Stimulated activated CD8-positive, alpha-beta memory T cell treated with anti-CD3 and anti-CD28 coated beads, Interleukin-12 subunit alpha, Interleukin-12 subunit beta, amount 100 ng/mL, for 4 hours (primary cell): ENCODE data around the gene DIP2A.

Experiments used
- DNase-seq: peaks from one replicate; pipeline ENCODE4 v3.0.0-alpha.2; 2020; ENCODE audit warnings: low read depth

Gene DIP2A

DNA sequence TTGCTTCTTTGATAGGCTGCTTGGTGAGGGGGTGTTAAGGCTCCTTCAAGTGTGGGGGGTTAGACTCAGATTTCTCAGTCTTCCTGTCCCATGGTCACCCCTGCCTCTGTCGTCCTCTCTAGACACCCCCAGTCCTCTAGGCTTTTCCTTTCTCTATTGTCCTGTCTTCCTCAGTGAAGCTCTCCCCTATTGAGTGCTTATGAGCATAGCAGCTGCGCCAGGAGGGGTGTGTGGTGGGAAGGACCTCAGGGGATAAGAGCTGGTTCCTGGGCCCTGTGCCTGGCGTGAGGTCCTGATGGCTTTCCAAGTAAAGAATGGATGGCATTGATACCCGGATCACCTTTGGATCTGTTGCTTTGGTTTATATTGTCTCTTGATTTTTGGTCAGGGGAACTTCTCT is 69.1 kb downstream of the DIP2A start:
- no peak for DNase-seq

DNA sequence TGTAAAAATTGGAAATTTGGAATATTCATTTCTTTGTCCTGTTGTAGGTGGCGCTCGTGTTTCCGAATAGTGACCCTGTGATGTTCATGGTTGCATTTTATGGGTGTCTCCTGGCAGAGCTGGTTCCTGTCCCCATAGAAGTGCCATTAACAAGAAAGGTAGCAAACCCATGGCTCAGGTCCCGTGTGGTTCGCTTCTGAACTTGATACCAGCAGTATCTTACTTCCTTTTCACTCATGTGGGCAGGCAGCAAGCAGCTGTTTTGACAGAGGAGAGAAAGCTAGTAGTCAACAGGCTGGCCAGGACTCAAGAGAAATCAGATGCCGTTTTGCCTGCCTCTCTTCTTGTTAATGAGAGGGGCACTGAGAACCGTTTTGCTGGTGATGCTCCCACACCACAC is 73.4 kb downstream of the DIP2A start:
- DNase-seq: no peak

DNA sequence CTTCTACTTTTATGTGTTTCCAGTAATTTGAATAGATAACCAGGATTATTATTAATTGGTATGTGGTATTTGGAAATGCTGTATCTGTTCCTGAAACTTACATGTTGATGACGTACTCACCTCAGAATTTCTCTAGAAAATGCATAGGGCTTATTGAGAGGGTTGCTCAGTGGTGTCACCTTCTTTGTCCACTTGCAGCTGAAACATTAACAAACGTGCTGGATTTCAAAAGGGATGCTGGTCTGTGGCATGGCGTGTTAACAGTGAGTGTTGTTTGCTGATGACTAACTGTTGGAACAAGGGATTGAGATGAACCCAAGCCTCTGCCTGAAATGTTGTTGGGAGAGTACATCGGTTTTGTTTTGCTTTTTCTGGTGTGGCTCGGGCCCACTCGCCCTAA is 78.3 kb downstream of the DIP2A start:
- DNase-seq: no peak

DNA sequence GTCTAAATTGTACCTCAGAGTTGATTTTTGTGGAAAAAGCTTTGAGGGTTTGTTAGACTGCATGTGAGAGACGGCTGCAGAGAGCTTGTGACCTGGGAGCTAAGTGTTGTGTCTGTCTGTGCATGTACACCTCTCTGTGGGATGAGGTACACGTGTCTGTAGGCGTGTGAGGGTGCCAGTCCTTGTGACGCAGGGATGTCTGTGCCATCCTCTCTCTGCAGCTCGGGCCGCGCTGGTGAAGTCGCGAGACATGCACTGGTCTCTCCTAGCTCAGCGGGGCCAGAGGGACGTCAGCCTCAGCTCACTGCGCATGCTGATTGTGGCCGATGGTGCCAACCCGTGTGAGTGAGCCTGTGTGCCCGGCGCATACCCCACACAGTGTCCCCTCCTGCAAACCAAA is 79.6 kb downstream of the DIP2A start:
- DNase-seq: no peak

DNA sequence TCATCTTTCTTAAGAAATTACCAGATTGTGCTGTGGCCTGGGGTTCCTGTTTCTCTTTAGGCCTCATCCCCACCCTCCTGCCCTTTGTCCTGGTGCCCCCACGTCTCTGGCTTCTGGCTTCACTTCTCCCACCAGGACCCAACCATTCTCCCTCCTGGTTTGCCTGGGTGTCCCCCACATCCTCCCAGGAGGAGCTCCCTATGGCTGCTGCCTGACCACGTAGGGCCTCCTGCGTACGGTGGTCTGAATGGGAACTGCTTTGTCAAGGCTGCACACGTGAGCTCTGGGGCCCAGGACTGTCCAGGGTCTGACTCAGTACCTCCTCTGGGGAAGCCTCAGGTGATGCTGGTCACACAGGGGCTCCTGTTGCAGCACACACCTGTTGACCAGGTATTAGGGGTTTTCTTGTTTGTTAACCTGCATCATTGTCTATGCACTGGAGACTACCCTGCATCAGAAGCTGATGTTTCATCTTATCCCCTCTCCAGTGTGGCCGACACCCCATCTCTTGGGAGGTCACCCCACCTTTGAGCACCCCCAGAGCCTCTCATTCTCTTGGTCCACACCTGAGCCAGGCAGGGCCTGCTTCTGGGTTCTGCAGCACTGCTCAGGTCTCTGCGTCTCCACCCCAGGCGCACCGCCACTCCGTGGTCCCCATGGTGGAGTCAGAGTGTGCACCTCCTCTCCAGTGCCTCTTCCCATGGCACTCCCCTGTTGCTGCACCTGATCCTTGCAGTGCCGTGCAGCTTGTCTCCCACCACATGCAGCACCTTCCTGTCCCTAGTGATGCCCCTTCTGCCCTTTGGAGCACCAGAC is 80.4 kb downstream of the DIP2A start:
- no peak for DNase-seq

DNA sequence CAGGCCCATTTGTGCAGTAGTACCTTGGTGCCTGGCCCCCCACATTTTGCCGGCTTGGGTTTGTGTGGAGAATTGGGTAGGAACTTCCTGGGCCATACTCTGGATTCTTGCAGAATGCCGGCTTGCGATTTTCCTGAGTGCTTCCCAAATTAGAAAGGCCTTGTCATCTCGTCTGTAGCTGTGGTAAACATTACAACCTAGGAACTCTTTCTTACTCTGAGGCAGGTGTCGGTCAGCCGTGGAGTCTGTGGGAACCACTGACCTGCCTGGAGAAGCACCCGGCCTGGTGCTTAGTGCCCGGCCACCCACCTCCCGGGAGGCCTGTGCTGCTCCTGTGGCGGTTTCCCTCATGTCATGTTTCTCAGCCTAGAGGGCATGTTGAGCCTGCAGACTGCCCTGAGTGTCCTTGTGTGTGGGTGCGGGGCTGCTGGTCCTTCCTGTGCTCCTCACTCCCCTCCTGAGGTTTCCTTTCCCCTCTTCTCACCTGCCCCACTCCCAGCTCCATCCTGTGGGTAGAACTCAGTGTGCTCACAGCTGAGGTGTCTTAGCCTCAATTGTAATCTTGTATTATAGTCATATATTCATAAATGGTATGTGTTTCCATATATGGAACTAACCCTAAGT is 81.5 kb downstream of the DIP2A start:
- DNase-seq: no peak

DNA sequence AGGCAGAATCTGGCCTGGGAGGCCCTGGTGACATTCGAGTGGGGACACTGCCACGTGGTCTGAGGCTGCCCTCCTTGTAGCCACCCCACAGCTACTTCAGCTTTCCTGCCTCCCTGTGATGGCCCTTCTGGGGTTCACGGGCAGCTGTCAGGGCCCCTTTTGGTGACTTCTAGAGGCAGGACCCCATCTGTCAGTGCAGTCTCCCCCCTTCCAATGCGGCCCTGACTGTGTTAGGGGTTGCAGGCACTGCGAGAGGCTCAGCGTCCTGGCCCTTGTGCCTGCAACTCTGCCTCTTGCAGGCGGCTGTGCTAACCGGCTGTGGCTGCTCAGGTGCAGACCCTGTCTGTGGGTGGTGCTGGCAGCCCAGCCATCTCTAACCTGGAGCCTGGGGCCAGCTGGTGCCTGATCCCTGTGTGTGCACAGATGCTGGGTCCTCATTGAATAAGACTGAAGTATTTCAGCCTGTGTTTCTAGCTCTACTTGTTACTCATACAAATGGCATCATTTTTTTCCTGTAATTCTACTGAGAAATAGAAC is 84.0 kb downstream of the DIP2A start:
- no peak for DNase-seq

DNA sequence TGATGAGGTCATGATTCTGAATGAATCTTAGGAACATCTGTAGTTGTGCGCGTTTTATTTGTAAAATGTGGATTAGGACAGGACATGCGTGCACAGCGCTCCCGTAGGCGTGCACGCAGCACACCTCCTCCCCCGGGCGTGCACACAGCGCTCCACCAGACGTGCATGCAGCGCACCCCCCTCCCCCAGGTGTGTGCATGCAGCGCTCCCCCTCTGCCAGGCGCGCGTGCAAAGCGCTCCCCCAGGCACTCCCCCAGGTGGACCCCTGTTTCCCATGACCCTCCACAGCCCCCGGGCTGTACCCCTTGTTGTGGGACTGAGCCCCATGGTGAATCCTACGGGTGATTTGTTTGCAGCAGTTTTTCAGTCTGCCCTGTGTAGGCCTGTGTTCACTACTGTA is 84.6 kb downstream of the DIP2A start:
- no peak for DNase-seq

DNA sequence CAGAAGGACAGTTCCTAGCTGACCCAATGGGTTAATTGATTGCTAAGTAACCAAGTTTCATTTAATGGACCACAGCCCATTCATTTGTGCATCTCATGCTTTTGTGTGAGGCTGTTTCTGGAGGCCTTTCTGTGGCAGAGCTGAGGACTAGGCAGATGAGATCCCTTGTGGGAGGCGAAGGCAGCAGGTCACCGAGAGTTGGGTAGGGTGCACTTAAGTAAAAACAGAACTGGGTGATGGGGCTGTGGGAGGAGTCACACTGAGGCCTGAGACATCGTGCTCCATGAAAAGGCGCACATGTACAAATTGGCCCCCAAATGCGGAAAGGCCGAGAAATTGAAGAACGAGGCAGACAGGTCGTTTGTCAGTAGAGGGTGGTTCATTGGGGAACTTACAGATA is 85.3 kb downstream of the DIP2A start:
- DNase-seq: no peak

DNA sequence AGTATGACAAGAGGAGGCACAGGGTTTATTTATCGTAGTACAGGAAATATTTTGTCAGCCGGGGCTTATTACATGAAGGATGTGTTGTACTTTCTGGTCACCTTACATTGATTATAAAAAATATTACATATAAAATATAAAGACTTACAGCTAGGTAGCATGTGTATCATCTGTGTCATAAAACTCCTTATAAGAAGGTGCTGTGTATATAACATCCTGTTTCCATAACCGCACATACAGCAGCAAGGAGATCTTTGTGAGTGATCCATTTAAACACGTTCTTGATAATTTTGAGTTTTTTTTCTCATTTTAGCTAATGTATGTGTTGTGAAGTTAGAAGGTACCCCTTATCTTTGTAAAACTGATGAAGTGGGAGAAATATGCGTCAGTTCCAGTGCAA is 86.1 kb downstream of the DIP2A start:
- DNase-seq: no peak

DNA sequence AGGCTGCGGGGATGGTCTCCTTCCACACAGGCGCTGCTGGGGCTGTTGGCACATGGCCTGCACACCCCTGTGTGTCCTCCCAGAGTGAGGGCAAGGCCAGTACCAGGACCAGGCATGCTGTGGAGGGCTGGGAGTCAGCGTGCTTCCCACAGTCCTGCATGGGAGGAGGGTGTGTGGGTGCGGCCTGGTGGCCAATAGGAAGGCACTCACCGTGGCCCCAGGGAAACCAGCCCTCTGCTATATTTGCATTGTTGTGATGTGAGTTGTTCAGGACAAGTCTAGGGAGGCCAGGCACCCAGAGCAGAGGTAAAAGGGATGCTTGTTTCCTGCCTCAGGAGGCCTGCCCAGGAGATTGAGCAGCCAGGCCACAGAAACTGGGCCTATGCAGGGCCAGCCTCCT is 86.7 kb downstream of the DIP2A start:
- no peak for DNase-seq

DNA sequence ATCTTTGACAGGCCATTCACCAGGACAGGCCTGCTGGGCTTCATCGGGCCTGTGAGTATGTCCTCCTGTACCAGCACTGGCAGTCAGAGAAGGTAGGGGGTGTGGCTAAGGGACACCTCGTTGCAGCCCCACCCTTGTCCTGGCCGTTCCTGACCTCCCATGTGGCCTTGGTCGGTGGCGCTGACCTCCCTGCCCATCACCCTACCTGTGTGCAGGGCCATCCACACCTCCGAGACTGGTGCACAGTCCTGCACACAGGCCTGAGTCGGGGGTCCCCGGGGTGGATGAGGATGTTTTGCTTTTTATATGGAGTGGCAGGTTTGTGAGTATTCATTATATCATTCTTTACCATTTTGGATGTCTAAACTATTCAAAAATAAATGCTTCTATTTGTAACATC is 87.2 kb downstream of the DIP2A start:
- DNase-seq: no peak

DNA sequence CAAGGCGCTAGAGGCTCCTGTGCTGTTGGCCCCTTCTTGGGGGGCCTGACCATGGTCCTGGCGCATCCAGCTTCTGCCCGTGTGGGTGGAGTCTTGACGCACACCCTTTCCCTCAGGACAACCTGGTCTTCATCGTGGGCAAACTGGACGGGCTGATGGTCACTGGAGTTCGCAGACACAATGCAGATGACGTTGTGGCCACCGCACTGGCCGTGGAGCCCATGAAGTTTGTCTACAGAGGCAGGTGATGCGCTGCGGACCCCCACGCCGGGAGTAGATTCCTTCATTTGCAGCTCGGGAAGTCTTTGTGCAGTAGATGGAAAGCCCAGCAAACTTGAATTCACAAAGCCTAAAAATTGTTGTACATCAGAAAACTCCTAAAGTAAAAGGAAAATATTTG is 88.1 kb downstream of the DIP2A start:
- DNase-seq: no peak

DNA sequence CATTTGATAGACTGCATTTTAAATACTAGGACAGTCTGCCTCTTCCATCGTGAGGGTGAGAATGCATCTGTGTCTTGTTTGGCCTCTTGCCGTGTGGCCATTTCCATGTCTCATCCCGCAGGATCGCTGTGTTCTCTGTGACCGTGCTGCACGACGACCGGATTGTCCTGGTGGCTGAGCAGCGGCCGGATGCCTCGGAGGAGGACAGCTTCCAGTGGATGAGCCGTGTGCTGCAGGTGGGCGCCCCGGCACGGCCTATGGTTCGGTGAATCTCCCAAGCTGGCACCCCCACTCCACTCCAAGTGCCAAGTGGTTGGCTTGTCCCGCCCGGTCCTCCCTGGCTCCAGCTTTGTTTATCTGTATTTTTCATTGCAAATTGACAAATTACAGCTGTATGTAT is 91.0 kb downstream of the DIP2A start:
- no peak for DNase-seq

DNA sequence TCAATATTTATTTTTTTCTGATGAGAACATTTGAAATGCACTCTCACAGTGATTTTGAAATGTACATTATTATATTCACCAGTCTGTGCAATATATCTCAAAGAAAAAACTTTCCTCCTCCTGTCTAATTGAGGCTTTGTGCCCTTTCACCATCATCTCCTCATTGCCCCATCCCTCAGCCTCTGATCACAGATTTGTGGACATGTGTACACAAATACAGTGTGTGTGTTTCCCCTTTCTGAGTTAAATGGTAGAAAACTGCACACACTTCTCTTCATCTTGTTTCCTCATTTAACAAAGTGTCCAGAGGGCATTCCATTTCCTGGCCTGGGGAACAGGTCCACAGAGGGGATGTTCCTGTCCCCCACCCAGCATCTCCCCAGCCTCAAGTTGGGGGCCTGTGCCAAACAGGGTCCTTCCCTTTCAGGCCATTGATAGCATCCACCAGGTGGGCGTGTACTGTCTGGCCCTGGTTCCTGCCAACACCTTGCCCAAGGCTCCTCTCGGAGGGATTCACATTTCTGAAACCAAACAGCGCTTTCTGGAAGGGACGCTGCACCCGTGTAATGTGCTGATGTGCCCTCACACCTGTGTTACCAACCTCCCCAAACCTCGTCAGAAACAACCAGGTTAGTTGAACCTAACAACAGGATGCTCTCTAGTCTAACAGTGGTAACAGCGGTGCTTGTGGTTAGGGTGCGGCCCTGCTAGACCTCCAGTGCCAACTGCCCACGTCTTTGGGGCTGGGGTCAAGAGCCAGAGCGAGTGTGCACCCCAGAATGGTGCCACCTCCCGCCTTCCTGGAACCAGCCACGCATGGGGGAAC is 91.6 kb downstream of the DIP2A start:
- DNase-seq: no peak

DNA sequence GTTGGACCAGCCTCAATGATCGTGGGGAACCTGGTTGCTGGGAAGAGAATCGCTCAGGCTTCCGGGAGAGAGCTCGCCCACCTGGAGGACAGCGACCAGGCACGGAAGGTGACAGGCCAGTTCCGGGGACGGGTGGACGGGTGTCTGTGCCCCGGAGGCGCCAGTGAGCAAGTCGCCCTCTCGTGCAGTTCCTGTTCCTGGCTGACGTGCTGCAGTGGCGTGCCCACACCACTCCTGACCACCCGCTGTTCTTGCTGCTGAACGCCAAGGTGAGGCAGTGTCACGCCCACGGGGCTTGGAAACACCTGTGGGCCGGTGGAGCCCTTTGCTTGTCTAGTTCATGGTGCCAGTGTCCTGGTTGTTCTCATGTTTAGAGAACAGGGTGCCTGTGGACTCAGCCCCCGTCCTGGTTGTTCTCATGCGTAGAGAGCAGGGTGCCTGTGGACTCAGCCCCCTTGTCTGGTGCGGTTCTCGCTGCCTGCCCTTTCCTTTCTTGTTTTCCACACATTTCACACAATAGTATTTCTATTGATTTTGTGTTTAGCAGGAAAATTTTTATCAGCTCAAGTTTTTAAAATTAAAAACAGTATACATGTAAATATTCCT is 93.0 kb downstream of the DIP2A start:
- no peak for DNase-seq

DNA sequence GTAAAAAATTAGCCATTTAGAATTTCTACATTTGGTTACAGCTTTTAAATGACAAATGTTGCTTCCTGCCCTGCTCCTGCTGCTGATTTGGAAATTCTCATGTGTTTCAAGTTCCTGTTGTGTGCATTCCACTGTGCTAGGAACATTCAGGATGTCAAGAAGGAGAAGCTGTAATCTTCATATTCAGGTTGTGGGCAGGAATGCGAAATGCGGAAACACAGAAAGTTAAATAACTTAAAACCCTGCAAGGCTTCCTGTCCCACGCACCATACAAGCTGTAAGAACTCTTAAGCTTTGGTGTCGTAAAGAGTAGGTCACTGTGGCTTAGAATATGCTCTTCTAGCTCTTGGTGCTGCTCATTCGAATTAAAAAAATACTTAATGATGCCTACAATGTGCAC is 93.6 kb downstream of the DIP2A start:
- no peak for DNase-seq

DNA sequence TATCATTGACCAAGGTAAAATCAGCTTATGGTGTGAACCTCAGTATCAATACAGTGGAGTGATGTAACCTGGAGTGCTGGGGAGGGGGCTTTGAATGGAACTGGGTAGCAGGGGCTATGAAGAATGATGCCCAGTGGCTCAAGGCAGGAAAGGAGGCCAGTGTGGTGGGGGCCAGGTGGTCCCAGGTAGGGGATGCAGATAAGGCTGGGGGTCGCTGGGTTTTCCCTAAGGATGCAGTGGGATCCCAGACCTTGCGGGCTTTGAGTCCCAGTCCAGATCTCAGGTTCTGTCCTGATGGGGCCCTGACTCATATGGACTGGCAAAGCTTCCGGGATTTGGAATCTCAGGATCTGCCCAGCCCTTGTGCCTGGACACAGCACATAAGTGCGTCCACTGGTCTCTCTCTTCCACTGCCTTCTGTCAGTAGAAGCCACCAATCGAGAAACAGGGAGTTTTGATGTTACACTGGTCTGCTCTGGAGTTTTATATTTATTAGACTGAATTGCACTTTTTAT is 94.2 kb downstream of the DIP2A start:
- DNase-seq: no peak

DNA sequence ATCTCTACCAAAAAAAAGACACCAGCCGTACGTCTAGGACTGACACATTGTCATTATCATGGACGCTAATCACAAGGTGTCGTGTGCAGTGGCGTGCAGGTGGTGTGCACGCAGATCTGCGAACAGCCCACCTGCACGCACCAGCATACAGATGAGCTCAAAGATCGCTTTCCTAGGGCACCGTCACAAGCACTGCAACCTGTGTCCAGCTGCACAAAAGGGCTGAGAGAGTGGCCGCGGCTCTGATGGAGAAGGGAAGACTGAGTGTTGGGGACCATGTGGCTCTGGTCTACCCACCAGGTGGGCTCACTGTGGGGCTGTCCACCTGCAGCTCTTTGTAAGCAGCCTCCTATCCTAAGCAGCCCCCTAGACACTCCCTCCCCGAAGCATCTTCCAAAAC is 95.3 kb downstream of the DIP2A start:
- DNase-seq: no peak

DNA sequence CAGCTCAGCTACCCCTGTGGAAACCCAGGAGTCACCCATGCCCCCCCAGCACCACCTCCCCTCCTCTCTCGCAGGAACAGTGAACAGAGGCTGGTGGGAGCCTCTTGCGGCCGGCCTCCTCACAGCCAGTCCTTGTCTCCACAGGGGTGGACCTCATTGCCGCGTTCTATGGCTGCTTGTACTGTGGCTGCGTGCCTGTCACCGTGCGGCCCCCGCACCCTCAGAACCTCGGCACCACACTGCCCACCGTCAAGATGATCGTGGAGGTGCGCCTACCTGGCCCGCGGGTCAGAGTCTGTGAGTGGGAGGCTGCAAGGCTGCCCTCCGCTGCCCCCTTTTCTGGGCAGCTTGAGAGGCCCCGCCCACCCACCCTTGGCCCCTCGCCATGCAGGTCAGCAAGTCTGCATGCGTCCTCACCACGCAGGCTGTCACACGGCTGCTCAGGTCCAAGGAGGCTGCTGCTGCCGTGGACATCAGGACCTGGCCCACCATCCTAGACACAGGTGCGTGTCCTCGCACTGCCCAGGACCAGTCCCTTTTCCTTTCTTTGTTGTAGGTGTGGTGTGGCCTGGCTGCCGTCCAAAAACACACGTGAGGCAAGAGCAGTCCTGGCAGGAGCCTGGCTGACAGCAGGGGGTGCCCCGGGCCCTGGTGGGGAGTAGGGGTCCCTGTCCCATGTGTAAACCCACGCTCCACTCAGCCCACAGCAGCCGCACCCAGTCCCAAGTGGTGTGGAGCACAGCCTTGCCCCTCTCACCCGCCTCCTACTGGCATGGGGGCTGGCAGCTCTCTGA is 95.9 kb downstream of the DIP2A start:
- DNase-seq: no peak

DNA sequence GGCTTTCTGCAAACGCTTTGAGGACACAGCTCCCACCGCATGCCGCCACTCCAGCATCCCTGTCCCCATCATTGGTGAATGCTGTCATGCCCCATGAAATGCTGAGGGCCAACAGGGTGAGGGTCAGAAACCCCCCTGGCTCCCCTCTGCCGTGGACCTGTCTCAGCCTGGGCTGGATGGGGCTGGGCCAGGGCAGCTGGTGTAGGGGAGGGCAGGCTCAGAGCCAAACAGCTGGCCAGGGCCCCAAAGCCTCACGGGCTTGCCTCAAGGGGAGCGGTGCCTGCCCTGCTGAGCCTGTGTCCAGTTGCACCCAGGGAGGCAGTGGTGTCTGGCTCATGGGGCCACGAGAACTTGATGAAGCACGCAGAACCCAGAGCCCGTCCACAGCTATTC is 96.5 kb downstream of the DIP2A start:
- no peak for DNase-seq
